ENCODE results near the gene BRD7.

GRCh38 chr16:50378417-50378816 is 9.6 kb upstream of the BRD7 start:
- TF ChIP-seq FOXP1 (CRISPR knock-in tag; IDR thresholded peaks at IDR 0.05; ENCODE audit: borderline replicate concordance) (no peak), MAX (CRISPR knock-in tag; IDR thresholded peaks at IDR 0.05) (no peak), JUN (CRISPR knock-in tag; IDR thresholded peaks at IDR 0.05) (no peak), PRRX2 (CRISPR knock-in tag; IDR thresholded peaks at IDR 0.05) (no peak), CTCF (IDR thresholded peaks at IDR 0.05) (no peak), ATF3 (CRISPR knock-in tag; conservative IDR thresholded peaks at IDR 0.05) (no peak), GRHL2 (CRISPR knock-in tag; IDR thresholded peaks at IDR 0.05; ENCODE audit: insufficient replicate concordance, severe bottlenecking) (no peak), TCF7 (CRISPR knock-in tag; IDR thresholded peaks at IDR 0.05; ENCODE audit: low read depth) (no peak), RELA (CRISPR knock-in tag; IDR thresholded peaks at IDR 0.05; ENCODE audit: borderline replicate concordance) (no peak)
